ENCODE data around the gene FAM193A.

FAM193A gene

DNA sequence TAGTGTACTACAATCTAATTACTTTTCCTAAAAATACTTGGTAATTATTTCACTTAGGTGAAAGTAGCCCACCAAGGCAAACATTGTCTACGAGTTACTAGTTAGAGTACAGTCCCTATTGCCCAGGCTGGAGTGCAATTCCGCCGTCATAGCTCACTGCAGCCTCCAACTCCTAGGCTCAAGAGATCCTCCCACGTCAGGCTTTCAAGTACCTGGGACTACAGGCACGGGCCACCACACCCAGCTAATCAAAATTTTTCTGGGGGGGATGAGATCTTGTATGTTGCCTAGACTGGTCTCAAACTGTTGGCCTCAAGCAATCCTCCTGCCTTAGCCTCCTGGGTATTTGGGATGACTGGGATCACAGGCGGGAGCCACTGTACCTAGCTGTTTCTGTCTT is 21.9 kb downstream of the FAM193A start:
- H3K9me3 ChIP-seq (ENCODE audit: insufficient read depth, low read depth, low read length) = no peaks in the 10 kb centered on the region
- no peak overlapping the region for H3K9ac ChIP-seq (ENCODE audit: low read depth, low read length)

DNA sequence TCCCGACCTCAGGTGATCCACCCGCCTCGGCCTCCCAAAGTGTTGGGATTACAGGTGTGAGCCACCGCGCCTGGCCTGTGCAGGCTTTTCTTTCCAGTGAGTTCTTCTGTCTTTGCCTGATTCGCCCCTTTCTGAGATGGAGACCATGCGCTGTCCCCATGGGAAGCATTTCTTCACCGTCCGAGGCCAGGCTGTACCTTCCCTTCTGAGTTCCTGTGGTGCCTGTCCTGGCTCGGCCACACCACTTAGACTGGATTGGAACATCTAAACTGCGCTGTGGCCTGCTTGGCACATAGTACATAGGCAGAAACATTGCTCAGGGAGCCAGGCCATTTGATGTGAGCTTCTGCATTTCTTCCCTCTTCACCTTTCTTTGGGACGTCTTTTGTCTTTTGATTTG is 23.7 kb downstream of the FAM193A start:
- H3K27ac ChIP-seq (ENCODE audit: low read length) = no peak overlapping the region

More for the DNA sequence above, 21.9 kb downstream of the FAM193A start:
- no peak overlapping the region for H3K27ac ChIP-seq (ENCODE audit: low read length)
- no peak overlapping the region for H3K4me3 ChIP-seq (ENCODE audit: low read length)
- H3K36me3 ChIP-seq (ENCODE audit: insufficient read depth, low read depth, low read length) = no peaks in the 10 kb centered on the region; the same call in 1 of the 2 replicates
- H3K27me3 ChIP-seq (ENCODE audit: insufficient read depth, low read length) = no peaks in the 10 kb centered on the region
- H3K4me1 ChIP-seq (ENCODE audit: insufficient read depth, low read length) = no peaks in the 10 kb centered on the region

DNA sequence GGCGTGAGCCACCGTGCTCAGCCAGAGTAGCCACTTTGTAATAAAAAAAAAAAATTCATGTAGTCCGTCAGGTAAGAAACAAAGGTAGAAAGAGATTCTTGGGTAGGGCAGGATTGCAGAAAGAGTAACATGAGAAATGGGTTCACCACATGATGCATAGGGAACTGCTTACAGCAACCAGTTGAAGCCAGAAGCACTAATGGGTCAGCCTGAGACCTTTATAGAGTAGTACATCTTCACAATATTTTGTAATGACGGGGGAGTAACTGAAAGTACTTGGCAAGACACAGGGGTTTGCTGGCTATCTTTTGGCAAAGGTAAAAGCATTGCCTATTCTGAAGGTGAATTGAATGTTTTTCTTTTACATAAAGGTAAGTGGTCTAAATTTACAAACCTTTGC is 29.1 kb downstream of the FAM193A start:
- Histone ChIP-seq H3K4me3 (ENCODE audit: low read length) (no peak overlapping the region), H3K27me3 (ENCODE audit: insufficient read depth, low read length) (no peaks in the 10 kb centered on the region), H3K9me3 (ENCODE audit: insufficient read depth, low read depth, low read length) (no peaks in the 10 kb centered on the region), H3K9ac (ENCODE audit: low read depth, low read length) (no peak overlapping the region), H3K4me1 (ENCODE audit: insufficient read depth, low read length) (no peaks in the 10 kb centered on the region; the same call in 1 of the 2 replicates), H3K27ac (ENCODE audit: low read length) (no peak overlapping the region), H3K36me3 (ENCODE audit: insufficient read depth, low read depth, low read length) (no peaks in the 10 kb centered on the region)

More for the DNA sequence above, 23.7 kb downstream of the FAM193A start:
- H3K9me3 ChIP-seq (ENCODE audit: insufficient read depth, low read depth, low read length) = no peaks in the 10 kb centered on the region
- no peaks in the 10 kb centered on the region for H3K4me1 ChIP-seq (ENCODE audit: insufficient read depth, low read length)
- no peak overlapping the region for H3K4me3 ChIP-seq (ENCODE audit: low read length)
- H3K27me3 ChIP-seq (ENCODE audit: insufficient read depth, low read length) = no peaks in the 10 kb centered on the region
- no peaks in the 10 kb centered on the region; the same call in 1 of the 2 replicates for H3K36me3 ChIP-seq (ENCODE audit: insufficient read depth, low read depth, low read length)
- no peak overlapping the region for H3K9ac ChIP-seq (ENCODE audit: low read depth, low read length)

DNA sequence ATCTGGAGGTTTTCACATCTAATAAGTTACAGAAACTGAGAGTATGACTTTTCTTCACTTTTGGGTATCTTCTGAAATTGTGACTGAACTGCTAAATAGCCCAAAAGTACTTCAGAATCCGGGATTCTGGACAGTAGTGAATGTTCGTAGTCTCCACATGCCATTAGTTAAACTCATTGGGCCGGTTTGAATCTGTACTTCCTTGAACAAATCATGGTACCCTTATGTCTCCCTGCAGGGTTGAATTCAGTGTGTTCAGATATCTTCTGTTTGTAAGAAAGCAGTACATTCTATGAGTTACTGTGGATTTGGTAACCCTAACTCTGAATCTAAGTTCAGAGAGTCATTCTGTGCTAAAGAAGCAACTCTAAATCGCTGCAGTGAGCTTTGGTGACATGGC is 33.6 kb downstream of the FAM193A start:
- Histone ChIP-seq H3K9me3 (ENCODE audit: insufficient read depth, low read depth, low read length) (no peaks in the 10 kb centered on the region), H3K27ac (ENCODE audit: low read length) (no peak overlapping the region), H3K36me3 (ENCODE audit: insufficient read depth, low read depth, low read length) (no peaks in the 10 kb centered on the region), H3K4me3 (ENCODE audit: low read length) (no peak overlapping the region), H3K4me1 (ENCODE audit: insufficient read depth, low read length) (no peaks in the 10 kb centered on the region; the same call in 1 of the 2 replicates), H3K9ac (ENCODE audit: low read depth, low read length) (no peak overlapping the region), H3K27me3 (ENCODE audit: insufficient read depth, low read length) (no peaks in the 10 kb centered on the region)

DNA sequence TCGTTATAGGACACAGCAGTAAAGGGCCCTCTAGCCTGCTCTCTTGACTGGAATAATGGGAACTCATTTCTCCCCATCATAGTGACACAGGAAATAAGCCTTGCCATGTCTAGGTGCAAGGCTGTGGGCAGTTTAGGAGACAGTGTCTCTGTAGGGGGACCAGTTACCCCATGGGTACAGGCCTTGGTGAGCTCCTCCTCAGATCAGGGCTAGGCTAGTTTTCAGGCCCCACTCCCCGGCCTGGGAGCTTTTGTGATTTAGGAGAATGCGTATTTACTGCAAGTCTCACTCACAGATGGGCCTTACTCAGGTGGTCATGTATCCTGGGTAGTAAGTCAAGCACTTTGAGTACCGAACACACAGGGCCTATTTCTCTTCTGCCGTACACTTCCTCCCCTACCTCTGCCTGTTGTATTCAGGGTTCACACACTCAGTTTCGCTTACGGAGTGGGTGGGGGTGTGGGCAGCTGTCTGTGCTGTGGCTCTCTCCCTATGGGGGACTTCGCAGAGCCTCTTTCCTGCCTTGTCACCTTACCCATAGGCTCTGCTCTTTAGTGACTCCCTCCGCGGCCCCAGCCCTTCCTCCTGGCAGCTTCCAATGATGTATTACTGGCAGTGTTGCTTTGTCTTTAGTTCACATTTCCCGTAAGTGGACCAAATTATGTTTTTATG is 34.2 kb downstream of the FAM193A start:
- Histone ChIP-seq H3K4me1 (ENCODE audit: insufficient read depth, low read length) (no peaks in the 10 kb centered on the region; the same call in 1 of the 2 replicates), H3K4me3 (ENCODE audit: low read length) (no peak overlapping the region), H3K9ac (ENCODE audit: low read depth, low read length) (no peak overlapping the region), H3K27ac (ENCODE audit: low read length) (no peak overlapping the region), H3K36me3 (ENCODE audit: insufficient read depth, low read depth, low read length) (no peaks in the 10 kb centered on the region), H3K27me3 (ENCODE audit: insufficient read depth, low read length) (no peaks in the 10 kb centered on the region), H3K9me3 (ENCODE audit: insufficient read depth, low read depth, low read length) (no peaks in the 10 kb centered on the region)

DNA sequence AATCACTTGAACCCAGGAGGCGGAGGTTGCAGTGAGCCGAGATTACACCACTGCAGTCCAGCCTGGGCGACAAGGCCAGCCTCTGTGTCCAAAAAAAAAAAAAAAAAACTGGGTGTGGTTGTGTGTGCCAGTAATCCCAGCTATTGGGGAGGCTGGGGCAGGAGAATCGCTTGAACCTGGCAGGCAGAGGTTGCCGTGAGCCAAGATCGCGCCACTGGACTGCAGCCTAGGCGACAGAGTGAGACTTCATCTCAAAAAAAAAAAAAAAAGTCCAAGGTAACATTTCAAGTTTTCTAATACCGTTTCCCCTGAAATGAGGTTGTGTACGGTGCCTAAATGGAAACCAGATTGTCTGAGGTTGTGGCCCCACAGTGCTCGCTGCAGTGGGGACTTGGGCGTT is 35.6 kb downstream of the FAM193A start:
- Histone ChIP-seq H3K9ac (ENCODE audit: low read depth, low read length) (no peak overlapping the region), H3K9me3 (ENCODE audit: insufficient read depth, low read depth, low read length) (no peaks in the 10 kb centered on the region), H3K4me1 (ENCODE audit: insufficient read depth, low read length) (no peaks in the 10 kb centered on the region; the same call in 1 of the 2 replicates), H3K4me3 (ENCODE audit: low read length) (no peak overlapping the region), H3K27me3 (ENCODE audit: insufficient read depth, low read length) (no peaks in the 10 kb centered on the region), H3K36me3 (ENCODE audit: insufficient read depth, low read depth, low read length) (no peaks in the 10 kb centered on the region), H3K27ac (ENCODE audit: low read length) (no peak overlapping the region)

DNA sequence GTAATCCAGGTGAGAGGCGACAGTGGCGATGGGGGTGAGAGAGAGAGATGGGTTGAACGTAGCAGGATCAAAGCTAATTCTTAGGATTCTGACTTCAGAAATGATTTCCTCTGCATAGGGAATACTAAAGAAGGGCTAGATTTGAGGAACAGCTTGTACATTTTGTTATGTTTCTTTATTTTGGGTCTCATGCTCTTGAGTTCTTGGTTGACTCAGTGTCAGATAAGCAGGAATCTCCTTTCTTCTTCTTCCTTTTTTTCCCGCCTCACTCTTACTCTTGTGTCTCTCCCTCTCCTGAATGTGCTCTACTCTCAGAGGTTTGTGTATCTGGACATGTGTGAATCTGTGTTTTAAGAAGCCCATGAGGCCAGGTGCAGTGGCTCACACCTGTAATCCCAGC is 36.4 kb downstream of the FAM193A start:
- no peaks in the 10 kb centered on the region; the same call in 1 of the 2 replicates for H3K4me1 ChIP-seq (ENCODE audit: insufficient read depth, low read length)
- no peak overlapping the region for H3K9ac ChIP-seq (ENCODE audit: low read depth, low read length)
- no peaks in the 10 kb centered on the region for H3K9me3 ChIP-seq (ENCODE audit: insufficient read depth, low read depth, low read length)
- H3K27ac ChIP-seq (ENCODE audit: low read length) = no peak overlapping the region
- H3K27me3 ChIP-seq (ENCODE audit: insufficient read depth, low read length) = no peaks in the 10 kb centered on the region
- H3K36me3 ChIP-seq (ENCODE audit: insufficient read depth, low read depth, low read length) = no peaks in the 10 kb centered on the region
- no peak overlapping the region for H3K4me3 ChIP-seq (ENCODE audit: low read length)

DNA sequence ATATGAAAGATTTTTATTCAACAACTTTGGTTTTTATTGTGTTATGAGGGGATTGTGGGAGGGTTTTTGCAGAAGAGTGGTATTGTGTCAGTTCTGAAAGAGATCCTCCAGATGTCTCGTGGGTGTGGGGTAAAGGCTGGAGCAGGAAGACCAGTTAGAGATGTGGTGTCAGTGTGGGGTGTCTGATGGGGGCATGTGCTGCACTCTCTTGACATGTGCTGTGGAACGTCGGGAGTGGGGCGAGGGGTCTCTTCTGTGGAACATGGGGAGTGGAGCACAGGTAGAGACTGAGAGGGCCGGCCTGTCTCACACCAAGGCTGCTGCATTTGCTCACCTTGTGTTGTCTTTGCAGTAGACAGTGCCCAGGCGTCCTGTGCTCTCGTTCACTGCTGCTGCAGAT is 37.6 kb downstream of the FAM193A start:
- H3K36me3 ChIP-seq (ENCODE audit: insufficient read depth, low read depth, low read length) = no peaks in the 10 kb centered on the region
- no peaks in the 10 kb centered on the region for H3K27me3 ChIP-seq (ENCODE audit: insufficient read depth, low read length)
- no peaks in the 10 kb centered on the region; the same call in 1 of the 2 replicates for H3K4me1 ChIP-seq (ENCODE audit: insufficient read depth, low read length)
- H3K9me3 ChIP-seq (ENCODE audit: insufficient read depth, low read depth, low read length) = no peaks in the 10 kb centered on the region
- no peak overlapping the region for H3K27ac ChIP-seq (ENCODE audit: low read length)
- no peak overlapping the region for H3K9ac ChIP-seq (ENCODE audit: low read depth, low read length)
- H3K4me3 ChIP-seq (ENCODE audit: low read length) = no peak overlapping the region

DNA sequence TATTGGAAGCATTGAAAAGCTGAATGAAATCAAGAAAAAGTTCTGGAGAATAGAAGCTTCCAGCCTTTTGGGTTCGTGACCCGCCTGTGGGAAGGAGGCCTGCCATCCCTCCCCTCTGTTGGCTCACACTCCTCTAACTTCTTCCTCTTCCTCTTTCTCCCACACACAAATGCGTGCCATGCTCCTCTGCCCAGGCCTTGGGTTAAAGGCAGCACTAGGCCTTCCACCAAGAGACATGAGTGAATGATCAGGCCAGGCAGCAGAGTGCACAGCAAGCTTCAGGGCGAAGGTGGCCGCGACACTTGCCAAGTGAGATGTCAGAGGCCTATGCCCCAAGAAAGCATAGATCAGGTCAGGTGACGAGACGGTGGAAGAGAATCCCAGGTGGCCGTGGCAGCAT is 38.4 kb downstream of the FAM193A start:
- Histone ChIP-seq H3K27me3 (ENCODE audit: insufficient read depth, low read length) (no peaks in the 10 kb centered on the region), H3K4me1 (ENCODE audit: insufficient read depth, low read length) (no peaks in the 10 kb centered on the region; the same call in 1 of the 2 replicates), H3K27ac (ENCODE audit: low read length) (no peak overlapping the region), H3K36me3 (ENCODE audit: insufficient read depth, low read depth, low read length) (no peaks in the 10 kb centered on the region), H3K4me3 (ENCODE audit: low read length) (no peak overlapping the region), H3K9ac (ENCODE audit: low read depth, low read length) (no peak overlapping the region), H3K9me3 (ENCODE audit: insufficient read depth, low read depth, low read length) (no peaks in the 10 kb centered on the region)

DNA sequence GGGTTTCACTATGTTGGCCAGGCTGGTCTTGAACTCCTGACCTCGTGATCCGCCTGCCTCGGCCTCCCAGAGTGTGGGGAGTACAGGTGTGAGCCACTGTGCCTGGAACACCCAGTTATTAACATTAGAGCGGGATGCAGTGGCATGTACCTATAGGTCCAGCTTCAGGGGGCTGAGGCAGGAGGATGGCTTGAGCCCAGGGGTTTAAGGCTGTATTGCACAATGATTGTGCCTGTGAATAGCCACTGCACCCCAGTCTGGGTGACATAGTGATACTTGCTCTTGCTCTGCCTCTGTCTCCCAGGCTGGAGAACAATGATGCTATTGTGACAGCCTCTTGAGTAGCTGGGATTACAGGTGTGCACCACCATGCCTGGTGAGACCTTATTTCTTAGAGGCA is 39.8 kb downstream of the FAM193A start:
- H3K9ac ChIP-seq (ENCODE audit: low read depth, low read length) = no peak overlapping the region

DNA sequence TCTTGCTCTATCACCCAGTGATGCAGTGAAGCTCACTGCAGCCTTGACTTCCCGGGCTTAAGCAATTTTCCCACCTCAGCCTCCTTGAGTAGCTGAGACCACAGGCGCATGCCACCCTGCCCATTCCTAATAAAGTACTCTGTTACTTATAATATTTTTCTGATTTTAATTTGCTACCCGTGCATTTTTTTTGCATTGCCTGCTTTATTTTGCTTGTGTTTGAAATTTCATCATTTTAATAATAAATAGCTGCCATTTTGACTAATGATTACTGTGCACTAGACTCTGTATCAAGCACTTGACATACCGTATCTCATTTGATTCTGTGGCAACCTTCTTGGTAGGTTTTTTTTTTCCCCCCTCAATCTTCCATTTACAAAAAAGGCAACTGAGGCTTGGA is 41.7 kb downstream of the FAM193A start:
- H3K36me3 ChIP-seq (ENCODE audit: insufficient read depth, low read depth, low read length) = no peaks in the 10 kb centered on the region
- H3K27me3 ChIP-seq (ENCODE audit: insufficient read depth, low read length) = no peaks in the 10 kb centered on the region
- H3K4me3 ChIP-seq (ENCODE audit: low read length) = no peak overlapping the region
- H3K9ac ChIP-seq (ENCODE audit: low read depth, low read length) = no peak overlapping the region
- H3K4me1 ChIP-seq (ENCODE audit: insufficient read depth, low read length) = peaks cover 9% of the 10 kb centered on the region; the same call in 1 of the 2 replicates
- no peaks in the 10 kb centered on the region for H3K9me3 ChIP-seq (ENCODE audit: insufficient read depth, low read depth, low read length)
- no peak overlapping the region for H3K27ac ChIP-seq (ENCODE audit: low read length)

More for the DNA sequence above, 39.8 kb downstream of the FAM193A start:
- H3K9me3 ChIP-seq (ENCODE audit: insufficient read depth, low read depth, low read length) = no peaks in the 10 kb centered on the region
- H3K27me3 ChIP-seq (ENCODE audit: insufficient read depth, low read length) = no peaks in the 10 kb centered on the region
- no peaks in the 10 kb centered on the region for H3K36me3 ChIP-seq (ENCODE audit: insufficient read depth, low read depth, low read length)
- H3K27ac ChIP-seq (ENCODE audit: low read length) = no peak overlapping the region
- no peak overlapping the region for H3K4me3 ChIP-seq (ENCODE audit: low read length)
- H3K4me1 ChIP-seq (ENCODE audit: insufficient read depth, low read length) = no peaks in the 10 kb centered on the region

DNA sequence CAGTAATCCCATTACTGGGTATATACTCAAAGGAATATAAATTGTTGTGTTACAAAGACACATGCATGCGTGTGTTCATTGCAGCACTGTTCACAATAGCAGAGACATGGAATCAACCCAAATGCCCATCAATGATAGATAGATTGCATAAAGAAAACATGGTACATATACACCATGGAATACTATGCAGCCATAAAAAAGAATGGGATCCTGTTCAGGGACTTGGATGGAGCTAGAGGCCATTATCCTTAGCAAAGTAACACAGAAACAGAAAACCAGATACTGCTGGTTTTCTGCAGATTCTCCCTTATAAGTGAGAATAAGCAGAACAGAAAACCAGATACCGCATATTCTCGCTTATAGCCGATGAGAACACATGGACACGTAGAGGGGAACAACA is 43.5 kb downstream of the FAM193A start:
- Histone ChIP-seq H3K27ac (ENCODE audit: low read length) (no peak overlapping the region), H3K4me3 (ENCODE audit: low read length) (no peak overlapping the region), H3K27me3 (ENCODE audit: insufficient read depth, low read length) (no peaks in the 10 kb centered on the region)

More for the DNA sequence above, 43.5 kb downstream of the FAM193A start:
- Histone ChIP-seq H3K36me3 (ENCODE audit: insufficient read depth, low read depth, low read length) (no peaks in the 10 kb centered on the region), H3K9ac (ENCODE audit: low read depth, low read length) (no peak overlapping the region), H3K4me1 (ENCODE audit: insufficient read depth, low read length) (peaks cover 9% of the 10 kb centered on the region; the same call in 1 of the 2 replicates), H3K9me3 (ENCODE audit: insufficient read depth, low read depth, low read length) (no peaks in the 10 kb centered on the region)

Measured in iPS-20b (cell line).